Measurements from ENCODE around the gene LAMTOR5. TPM values are rescaled to one million over a fixed set of nuclear protein-coding genes. Genes with fewer than 3 reads are reported as not detected.
A peak's percentile ranks its signal among the peaks of the same experiment; 100 is the strongest.

The LAMTOR5 gene
- polyA plus RNA-seq, 10 donors = 98.4 to 133 (median 114) TPM

- DNase-seq = no peak
These were observed 13.6 kb downstream of the LAMTOR5 start for GRCh38 chr1:110393691-110394492.

- DNase-seq = no peak
These were observed 14.2 kb downstream of the LAMTOR5 start for GRCh38 chr1:110393286-110393685.

- peak in 2 of 3 donors; percentile 49 to 65 for DNase-seq
These were observed 16.7 kb downstream of the LAMTOR5 start, which contains the start of gene SLC16A4 for GRCh38 chr1:110390692-110391245. SLC16A4 (minus strand) TSS chr1:110391026; CDS start chr1:110389323, 1,703 bp downstream.

GRCh38 chr1:110390096-110390495 is 17.4 kb downstream of the LAMTOR5 start:
- peak; percentile 43 to 53 (median 46) for DNase-seq

GRCh38 chr1:110387048-110387754 is 20.3 kb downstream of the LAMTOR5 start:
- no peak for DNase-seq

- no peak for DNase-seq
These were observed 22.1 kb downstream of the LAMTOR5 start for GRCh38 chr1:110385369-110385768.

- DNase-seq = no peak
These were observed 22.7 kb downstream of the LAMTOR5 start for GRCh38 chr1:110384581-110385321.

GRCh38 chr1:110383251-110383990 is 24.1 kb downstream of the LAMTOR5 start:
- DNase-seq = no peak

GRCh38 chr1:110380672-110381283 is 26.7 kb downstream of the LAMTOR5 start:
- peak in 1 of 3 donors; percentile 7 for DNase-seq

GRCh38 chr1:110375490-110375889 is 32.0 kb downstream of the LAMTOR5 start:
- DNase-seq = no peak

- no peak for DNase-seq
These were observed 36.7 kb downstream of the LAMTOR5 start for GRCh38 chr1:110370827-110371226.

GRCh38 chr1:110364221-110364620 is 43.3 kb downstream of the LAMTOR5 start:
- DNase-seq = no peak

GRCh38 chr1:110361856-110362255 is 45.6 kb downstream of the LAMTOR5 start:
- no peak for DNase-seq

- DNase-seq = no peak
These were observed 47.1 kb downstream of the LAMTOR5 start for GRCh38 chr1:110360431-110360830.

GRCh38 chr1:110356379-110356778 is 51.1 kb downstream of the LAMTOR5 start:
- no peak for DNase-seq

GRCh38 chr1:110355321-110355720 is 52.2 kb downstream of the LAMTOR5 start:
- no peak for DNase-seq

All from muscle of back (tissue), 11 donors.